GM20000 (cell line): ENCODE data around the gene PNLDC1.
"Not testable (repeated sequence)": the region's sequence is repeated elsewhere in the genome, so short reads cannot be mapped to it uniquely, and the experiment has no call there.

ENCODE experiments used
- DNase-seq: peaks from one replicate; pipeline ENCODE4 v3.0.0; 2012; ENCODE audit warnings: low spot score
- TF ChIP-seq, protein P1 (sequence below): IDR thresholded peaks from 2 replicates; pipeline ENCODE4 v1.5.1; 2012; ENCODE audit warnings: mild to moderate bottlenecking, control low read depth; ENCODE audit errors: extremely low read depth, missing control alignments

PNLDC1 gene

DNA sequence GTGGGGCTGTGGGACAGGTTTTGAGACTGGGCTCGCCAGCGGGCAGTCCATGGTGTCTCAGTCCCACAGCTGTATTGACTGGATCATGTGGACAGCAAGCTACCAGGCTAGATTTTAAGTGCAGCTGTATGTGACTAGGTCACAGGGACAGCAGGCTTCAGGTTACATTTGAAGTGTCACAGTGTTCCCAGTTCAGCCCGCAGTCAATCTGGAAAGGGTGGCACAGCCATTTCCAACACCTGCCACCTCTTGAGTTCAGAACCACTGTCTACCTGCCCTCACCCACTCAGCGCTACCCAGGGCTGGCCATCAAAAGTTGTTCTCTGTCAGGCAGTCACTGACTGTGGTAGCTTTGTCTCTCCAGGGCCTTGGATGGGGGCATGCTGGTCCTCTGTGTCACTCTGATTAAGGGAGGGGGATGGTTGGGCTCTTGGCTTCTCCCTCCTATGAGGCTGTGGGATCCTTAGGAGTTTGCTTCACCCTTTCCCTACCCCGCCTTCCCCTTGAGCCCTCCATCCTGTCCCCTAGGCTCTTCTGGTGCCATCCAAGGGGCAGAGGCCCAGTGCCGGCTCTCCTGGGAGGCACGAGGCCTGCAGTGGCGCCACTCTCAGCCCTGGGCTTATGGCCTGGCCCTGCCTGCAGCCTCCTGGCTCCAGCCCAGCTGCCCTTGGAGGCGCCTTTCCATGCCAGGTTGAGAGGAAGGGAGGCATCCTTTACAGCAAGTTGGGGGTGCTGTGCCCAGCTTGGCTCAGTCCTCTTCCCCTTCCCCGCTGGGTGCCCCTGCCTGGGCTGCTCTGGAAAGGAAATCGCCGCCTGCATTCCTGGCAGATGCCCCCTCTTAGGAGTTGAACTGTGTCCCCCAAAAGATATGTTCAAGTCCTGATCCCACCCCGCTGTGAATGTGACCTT, 44.9 kb downstream of the PNLDC1 start:
- TF ChIP-seq, protein P1, sequence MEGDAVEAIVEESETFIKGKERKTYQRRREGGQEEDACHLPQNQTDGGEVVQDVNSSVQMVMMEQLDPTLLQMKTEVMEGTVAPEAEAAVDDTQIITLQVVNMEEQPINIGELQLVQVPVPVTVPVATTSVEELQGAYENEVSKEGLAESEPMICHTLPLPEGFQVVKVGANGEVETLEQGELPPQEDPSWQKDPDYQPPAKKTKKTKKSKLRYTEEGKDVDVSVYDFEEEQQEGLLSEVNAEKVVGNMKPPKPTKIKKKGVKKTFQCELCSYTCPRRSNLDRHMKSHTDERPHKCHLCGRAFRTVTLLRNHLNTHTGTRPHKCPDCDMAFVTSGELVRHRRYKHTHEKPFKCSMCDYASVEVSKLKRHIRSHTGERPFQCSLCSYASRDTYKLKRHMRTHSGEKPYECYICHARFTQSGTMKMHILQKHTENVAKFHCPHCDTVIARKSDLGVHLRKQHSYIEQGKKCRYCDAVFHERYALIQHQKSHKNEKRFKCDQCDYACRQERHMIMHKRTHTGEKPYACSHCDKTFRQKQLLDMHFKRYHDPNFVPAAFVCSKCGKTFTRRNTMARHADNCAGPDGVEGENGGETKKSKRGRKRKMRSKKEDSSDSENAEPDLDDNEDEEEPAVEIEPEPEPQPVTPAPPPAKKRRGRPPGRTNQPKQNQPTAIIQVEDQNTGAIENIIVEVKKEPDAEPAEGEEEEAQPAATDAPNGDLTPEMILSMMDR = no peak
- DNase-seq = no peak

DNA sequence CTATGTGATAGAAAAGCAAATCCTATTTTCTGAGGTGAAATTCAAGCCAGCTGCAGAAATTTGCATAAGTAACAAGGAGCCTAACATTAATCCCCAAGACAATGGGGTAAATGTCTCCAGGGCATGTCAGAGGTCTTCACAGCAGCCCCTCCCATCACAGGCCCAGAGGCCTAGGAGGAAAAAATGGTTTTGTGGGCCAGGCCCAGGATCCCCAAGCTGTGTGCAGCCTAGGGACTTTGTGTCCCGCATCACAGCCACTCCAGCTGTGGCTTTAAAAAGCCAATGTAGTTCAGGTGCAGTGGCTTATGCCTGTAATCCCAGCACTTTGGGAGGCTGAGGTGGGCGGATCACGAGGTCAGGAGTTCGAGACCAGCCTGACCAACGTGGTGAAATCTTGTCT, 48.5 kb downstream of the PNLDC1 start:
- DNase-seq = not testable (repeated sequence)

DNA sequence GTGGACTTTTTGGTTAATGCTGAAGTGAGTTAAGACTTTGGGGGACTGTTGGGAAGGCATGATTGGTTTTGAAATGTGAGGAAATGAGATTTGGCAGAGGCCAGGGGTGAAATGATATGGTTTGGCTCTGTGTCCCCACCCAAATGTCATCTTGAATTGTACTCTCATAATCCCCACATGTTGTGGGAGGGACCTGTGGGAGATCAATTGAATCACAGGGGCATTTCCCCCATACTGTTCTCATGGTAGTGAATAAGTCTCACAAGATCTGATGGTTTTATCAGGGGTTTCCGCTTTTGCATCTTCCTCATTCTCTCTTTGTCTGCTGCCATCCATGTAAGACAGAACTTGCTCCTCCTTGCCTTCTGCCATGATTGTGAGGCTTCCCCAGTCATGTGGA, 49.8 kb downstream of the PNLDC1 start:
- DNase-seq = not testable (repeated sequence)

DNA sequence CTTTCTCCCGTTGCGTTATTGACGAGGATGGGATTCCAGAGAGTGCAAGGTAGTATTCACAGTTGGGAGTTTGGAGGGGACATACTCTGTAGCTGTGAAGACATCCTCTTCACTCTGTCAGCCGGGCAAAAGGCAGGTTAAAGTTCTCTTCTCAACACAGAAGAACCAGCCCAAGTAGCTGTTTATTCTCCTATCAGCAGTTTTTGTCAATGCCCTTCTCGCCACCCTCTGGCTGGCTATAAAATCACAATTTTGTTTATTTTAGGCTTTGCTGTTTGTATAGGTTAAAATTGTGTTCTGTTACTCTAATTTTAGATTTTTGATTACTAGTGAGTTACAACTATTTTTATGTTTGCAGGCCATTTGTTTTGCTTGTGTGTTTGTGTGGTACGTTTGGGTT, 52.8 kb downstream of the PNLDC1 start:
- DNase-seq = peak; percentile 44
- TF ChIP-seq, protein P1 = no peak

DNA sequence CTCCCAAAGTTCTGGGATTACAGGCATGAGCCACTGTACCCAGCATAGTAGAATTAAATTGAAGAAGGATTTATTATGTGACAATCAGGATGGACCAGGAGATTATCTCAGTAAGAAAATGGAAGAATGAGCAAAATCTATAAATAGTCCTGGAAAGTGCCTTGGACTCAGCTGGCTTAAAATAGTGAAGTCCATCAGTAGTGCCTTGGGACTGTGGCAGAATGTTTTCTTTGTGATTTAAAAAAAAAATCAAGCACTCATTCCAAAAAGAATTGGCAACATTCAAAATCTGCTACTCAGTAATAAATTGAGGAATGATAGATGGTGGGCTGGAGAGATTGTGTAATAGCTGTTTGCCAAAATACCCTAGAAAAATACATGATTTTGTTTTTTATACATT, 53.7 kb downstream of the PNLDC1 start:
- DNase-seq = no peak
- TF ChIP-seq, protein P1 = no peak

DNA sequence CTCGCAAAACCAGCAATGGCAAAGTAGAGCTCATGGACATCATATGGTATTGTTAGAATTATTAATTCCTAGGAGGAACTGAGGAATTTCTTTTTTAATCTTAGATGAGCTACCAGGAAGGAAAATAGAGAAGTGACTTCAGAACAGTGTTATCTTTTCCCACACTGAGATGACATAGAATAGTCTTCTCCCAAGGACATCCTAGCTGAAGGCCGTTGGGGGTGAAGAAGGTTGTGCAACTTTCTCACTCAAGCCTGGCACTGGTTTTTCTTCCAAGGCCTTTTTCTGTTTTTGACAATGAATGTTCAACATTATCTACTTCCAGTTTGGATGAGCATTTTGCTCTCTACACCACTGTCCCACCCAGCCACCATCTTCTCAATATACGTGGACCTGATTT, 54.9 kb downstream of the PNLDC1 start:
- TF ChIP-seq, protein P1 = no peak
- DNase-seq = no peak

DNA sequence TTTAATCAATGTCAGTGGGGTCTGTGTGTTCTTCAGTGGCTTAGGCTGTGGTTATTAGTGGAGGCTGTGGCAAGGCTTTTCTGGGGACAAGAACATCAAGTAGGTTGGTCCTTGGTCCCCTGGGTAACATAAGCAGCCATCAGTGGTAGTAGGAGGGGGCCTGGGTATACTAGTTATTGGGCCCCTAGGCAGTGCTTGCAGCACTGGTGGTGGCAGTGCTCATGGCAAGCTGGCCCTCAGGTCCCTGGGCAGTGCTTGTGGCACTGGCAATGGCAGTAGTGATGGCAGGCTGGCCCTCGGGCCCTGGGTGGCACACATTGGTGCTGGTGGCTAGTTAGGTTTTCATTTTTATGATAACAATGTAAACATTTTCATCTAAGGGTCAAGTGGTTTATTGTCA, 58.2 kb downstream of the PNLDC1 start:
- TF ChIP-seq, protein P1 = no peak
- DNase-seq = no peak

DNA sequence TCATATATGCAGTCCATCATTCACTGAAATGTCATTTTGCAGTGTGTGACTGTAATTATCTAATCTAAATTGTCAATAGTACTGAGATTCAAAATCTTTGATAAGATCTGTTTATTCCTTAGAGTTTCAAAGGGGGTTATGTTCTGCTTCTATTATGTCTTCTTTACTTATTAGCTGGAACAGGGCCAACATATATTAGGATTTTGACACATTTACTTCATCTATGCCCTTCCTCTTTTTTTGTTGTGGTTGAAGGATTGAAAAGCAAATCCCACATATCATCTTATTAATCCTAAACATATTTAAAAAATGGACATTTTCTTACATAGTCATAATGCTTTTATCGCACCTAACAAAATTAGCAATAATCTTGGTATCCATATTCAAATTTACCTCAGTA, 60.4 kb downstream of the PNLDC1 start:
- DNase-seq = no peak
- TF ChIP-seq, protein P1 = no peak
